Hepatocyte (in vitro differentiated cells): Measurements from ENCODE around the gene CLEC2D.

Experiments
- EZH2 ChIP-seq: fragments of 200-600 bp; sonication (generic); IDR thresholded peaks from 2 replicates; pipeline ENCODE4 v1.6.1; 2016; ENCODE audit warnings: antibody characterized with exemption, mild to moderate bottlenecking, borderline replicate concordance
- EZH2phosphoT487 ChIP-seq: fragments of 200-600 bp; sonication (generic); IDR thresholded peaks from one replicate; pipeline ENCODE4 v1.6.1; 2018; ENCODE audit warnings: antibody characterized with exemption, mild to moderate bottlenecking, low read depth, moderate library complexity; ENCODE audit not compliant: unreplicated experiment, severe bottlenecking
- TF ChIP-seq, protein P1 (sequence below): fragments of 200-600 bp; sonication (generic); IDR thresholded peaks from 2 replicates; pipeline ENCODE4 v1.5.1; 2016; ENCODE audit warnings: antibody characterized with exemption, mild to moderate bottlenecking; ENCODE audit not compliant: poor library complexity

GRCh38 chr12:9699898-9700605 is 30.5 kb downstream of the CLEC2D start:
- TF ChIP-seq, protein P1, sequence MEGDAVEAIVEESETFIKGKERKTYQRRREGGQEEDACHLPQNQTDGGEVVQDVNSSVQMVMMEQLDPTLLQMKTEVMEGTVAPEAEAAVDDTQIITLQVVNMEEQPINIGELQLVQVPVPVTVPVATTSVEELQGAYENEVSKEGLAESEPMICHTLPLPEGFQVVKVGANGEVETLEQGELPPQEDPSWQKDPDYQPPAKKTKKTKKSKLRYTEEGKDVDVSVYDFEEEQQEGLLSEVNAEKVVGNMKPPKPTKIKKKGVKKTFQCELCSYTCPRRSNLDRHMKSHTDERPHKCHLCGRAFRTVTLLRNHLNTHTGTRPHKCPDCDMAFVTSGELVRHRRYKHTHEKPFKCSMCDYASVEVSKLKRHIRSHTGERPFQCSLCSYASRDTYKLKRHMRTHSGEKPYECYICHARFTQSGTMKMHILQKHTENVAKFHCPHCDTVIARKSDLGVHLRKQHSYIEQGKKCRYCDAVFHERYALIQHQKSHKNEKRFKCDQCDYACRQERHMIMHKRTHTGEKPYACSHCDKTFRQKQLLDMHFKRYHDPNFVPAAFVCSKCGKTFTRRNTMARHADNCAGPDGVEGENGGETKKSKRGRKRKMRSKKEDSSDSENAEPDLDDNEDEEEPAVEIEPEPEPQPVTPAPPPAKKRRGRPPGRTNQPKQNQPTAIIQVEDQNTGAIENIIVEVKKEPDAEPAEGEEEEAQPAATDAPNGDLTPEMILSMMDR, result no peak
- no peak for TF ChIP-seq EZH2
- TF ChIP-seq EZH2phosphoT487, result no peak
